Endothelial cell of umbilical vein (primary cell): ENCODE measurements around the gene UROC1. TPM values are rescaled to one million over a fixed set of nuclear protein-coding genes. Genes with fewer than 3 reads are reported as not detected.

Source experiments
- BruUV-seq: library from RNA; stranded (reverse); fragments of 400-500 nt; replicated peaks from 2 replicates; lab custom pipeline; 2021; lab: Mats Ljungman, UMichigan
- CTCF ChIA-PET: fragments of 300-600, 350-600 bp; sonication (Branson Sonifier 250); formaldehyde crosslinking; loops from one replicate; lab custom pipeline; 2021; ENCODE audit warnings: antibody characterized with exemption, inconsistent platforms; lab: Charles Lee
- POLR2A ChIA-PET: fragments of 300-600, 350-600 bp; sonication (Branson Sonifier 250); formaldehyde crosslinking; loops from one replicate; lab custom pipeline; 2021; ENCODE audit warnings: antibody characterized with exemption, inconsistent platforms; lab: Charles Lee
- DNase-seq: peaks from one replicate; pipeline ENCODE4 v3.0.0-alpha.2; 2011; ENCODE audit warnings: low read depth, low spot score
- FAIRE-seq: peaks from 2 replicates; lab custom pipeline; 2011; peaks lifted over from hg19 to GRCh38; lab: Jason Lieb, UNC
- H2AFZ ChIP-seq: 2 replicates; pipeline ENCODE4 v1.6.0; 2012; ENCODE audit warnings: low read depth, low read length, control low read depth, inconsistent platforms
- H3K27ac ChIP-seq: 2 replicates; pipeline ENCODE4 v1.5.1; 2011; ENCODE audit warnings: low read depth, mild to moderate bottlenecking, control low read depth, low read length, moderate library complexity; ENCODE audit not compliant: insufficient read depth
- H3K27me3 ChIP-seq, 2 experiments: 2 replicates each; pipeline versions ENCODE4 v1.6.0 to v1.6.1; 2011; ENCODE audit warnings: low read length in 2 of 2, mixed read lengths in 1 of 2; ENCODE audit not compliant: control insufficient read depth in 2 of 2, insufficient read depth in 2 of 2
- H3K36me3 ChIP-seq, 2 experiments: 2 replicates in 1 of 2; 3 replicates in 1 of 2; pipeline ENCODE4 v1.5.1; 2011; ENCODE audit warnings: low read length in 2 of 2, mild to moderate bottlenecking in 1 of 2, moderate library complexity in 1 of 2; ENCODE audit not compliant: control insufficient read depth in 2 of 2, insufficient read depth in 2 of 2; ENCODE audit errors: extremely low read depth in 1 of 2
- H3K4me1 ChIP-seq: 3 replicates; pipeline ENCODE4 v1.5.1; 2011; ENCODE audit warnings: mild to moderate bottlenecking, low read length; ENCODE audit not compliant: control insufficient read depth, insufficient read depth; ENCODE audit errors: extremely low read depth
- H3K4me2 ChIP-seq: 2 replicates; pipeline ENCODE4 v1.6.1; 2011; ENCODE audit warnings: low read length, control low read depth, mixed read lengths; ENCODE audit not compliant: insufficient read depth
- H3K4me3 ChIP-seq, 3 experiments: fragments of 200-600 bp in 1 of 3; sonication (generic), shearing (Covaris generic) in 1 of 3; replicated peaks in 1 of 3; 2 replicates each; pipeline ENCODE4 v1.5.1; 2011 to 2016; ENCODE audit warnings: control low read depth in 3 of 3, low read length in 3 of 3, mild to moderate bottlenecking in 2 of 3, inconsistent platforms in 1 of 3, low read depth in 1 of 3, moderate library complexity in 1 of 3; ENCODE audit not compliant: insufficient read depth in 1 of 3
- H3K79me2 ChIP-seq: 2 replicates; pipeline ENCODE4 v1.6.0; 2012; ENCODE audit warnings: low read length, inconsistent platforms; ENCODE audit not compliant: control insufficient read depth, insufficient read depth
- H3K9ac ChIP-seq: replicated peaks from 2 replicates; pipeline ENCODE3; 2011; ENCODE audit warnings: low read length, control low read depth; ENCODE audit not compliant: insufficient read depth; ENCODE audit errors: extremely low read depth
- H3K9me1 ChIP-seq: replicated peaks from 3 replicates; pipeline ENCODE4 v1.6.0; 2011; ENCODE audit warnings: mild to moderate bottlenecking, low read length; ENCODE audit not compliant: control insufficient read depth, insufficient read depth; ENCODE audit errors: extremely low read depth
- H3K9me3 ChIP-seq: replicated peaks from 2 replicates; pipeline ENCODE4 v1.5.1; 2012; ENCODE audit warnings: low read length, inconsistent platforms; ENCODE audit not compliant: control insufficient read depth, insufficient read depth
- H4K20me1 ChIP-seq: replicated peaks from 2 replicates; pipeline ENCODE3; 2011; ENCODE audit warnings: mild to moderate bottlenecking, low read length; ENCODE audit not compliant: control insufficient read depth, insufficient read depth; ENCODE audit errors: extremely low read depth
- CTCF ChIP-seq, 2 donors: IDR thresholded peaks; 1 replicate in 1 of 2; 2 replicates in 1 of 2; pipeline ENCODE4 v1.5.1; 2011; ENCODE audit warnings: low read length in 2 of 2, mild to moderate bottlenecking in 2 of 2, moderate library complexity in 2 of 2, control low read depth in 1 of 2, inconsistent platforms in 1 of 2, low read depth in 1 of 2; ENCODE audit not compliant: insufficient read depth in 1 of 2; ENCODE audit errors: extremely low read depth in 1 of 2
- EZH2 ChIP-seq: IDR thresholded peaks from 2 replicates; pipeline ENCODE4 v1.6.1; 2012; ENCODE audit warnings: borderline replicate concordance, low read depth, mild to moderate bottlenecking, moderate library complexity, low read length, inconsistent platforms; ENCODE audit not compliant: severe bottlenecking
- FOS ChIP-seq: IDR thresholded peaks from 2 replicates; pipeline ENCODE4 v1.6.1; 2011; ENCODE audit warnings: mild to moderate bottlenecking, low read length, moderate library complexity, borderline replicate concordance; ENCODE audit not compliant: insufficient read depth
- GATA2 ChIP-seq: IDR thresholded peaks from 2 replicates; pipeline ENCODE4 v1.7.0; 2011; ENCODE audit warnings: low read depth, mild to moderate bottlenecking, moderate library complexity, mixed read lengths, low read length; ENCODE audit not compliant: insufficient read length, insufficient read depth
- JUN ChIP-seq: IDR thresholded peaks from 2 replicates; pipeline ENCODE4 v1.6.1; 2011; ENCODE audit warnings: borderline replicate concordance, low read depth; ENCODE audit not compliant: insufficient read length, insufficient read depth
- MAX ChIP-seq: IDR thresholded peaks from 2 replicates; pipeline ENCODE4 v1.6.1; 2011; ENCODE audit not compliant: insufficient read depth, insufficient read length
- MYC ChIP-seq: IDR thresholded peaks from one replicate; pipeline ENCODE4 v1.6.1; 2011; ENCODE audit warnings: mild to moderate bottlenecking, low read depth, low read length
- POLR2A ChIP-seq: IDR thresholded peaks from 2 replicates; pipeline ENCODE4 v1.6.1; 2012; ENCODE audit warnings: low read depth, mild to moderate bottlenecking, control low read depth, low read length
- POLR2AphosphoS5 ChIP-seq: IDR thresholded peaks from 2 replicates; pipeline ENCODE4 v1.6.1; 2012; ENCODE audit warnings: low read depth, mild to moderate bottlenecking, control low read depth, low read length, moderate library complexity; ENCODE audit not compliant: insufficient read depth
- dilution Hi-C: fragments of 300-500 bp; cut with MboI; formaldehyde crosslinking; loops from one replicate; pipeline ENCODE4 v1.15.0; 2019; ENCODE audit warnings: low sequenced_read_pairs; ENCODE audit not compliant: extremely low pct_ligation_motif_present
- intact Hi-C: fragments of 100-400 bp; cut with micrococcal nuclease; formaldehyde crosslinking; loops from one replicate; pipeline ENCODE4 v1.10.0; 2022
- polyA plus RNA-seq, 4 experiments: library from polyadenylated mRNA; depleted of rRNA in 3 of 4; stranded (reverse) in 3 of 4; unstranded in 1 of 4; fragments of >200 nt; gene quantifications; 2 replicates each; pipeline versions ENCODE4 v1.2.1 to v1.2.3, GENCODE V29; 2011 to 2012; ENCODE audit warnings: missing spikeins in 1 of 4
- total RNA-seq: library from RNA; stranded (reverse); gene quantifications from 2 replicates; pipeline ENCODE4 v1.2.3, GENCODE V29; 2021

Gene UROC1
- total and polyA plus RNA-seq, 2 donors (not counting 3 experiments of a cell fraction or from before 2014, with no cell fraction given) = not detected

- POLR2A ChIA-PET = no interaction called here
- intact Hi-C loops (loop anchor here (10.0 kb wide), 1 partner anchor 478 kb away; no protein-coding TSS in a partner anchor), dilution Hi-C loops (no loop called here)
- H3K4me3 ChIP-seq = no peak overlapping the region
- no peak for TF ChIP-seq JUN
- TF ChIP-seq EZH2 = no peak
- TF ChIP-seq MYC = no peak
- TF ChIP-seq CTCF (IDR thresholded peaks at IDR 0.05; ENCODE audit: extremely low read depth in 1 of 2, insufficient read depth in 1 of 2, low read depth in 1 of 2, low read length in 2 of 2) = no peak
- no peak for TF ChIP-seq FOS
- no peak for TF ChIP-seq GATA2
- no peak for TF ChIP-seq MAX
- TF ChIP-seq POLR2AphosphoS5 = no peak
- TF ChIP-seq POLR2A = no peak
- peaks cover 13 to 17% of the 10 kb centered on the region in 2 experiments for H3K27me3 ChIP-seq
- CTCF ChIA-PET = interaction anchor here (0.9 to 1.2 kb wide), 4 partner anchors 11 to 1021 kb away, joined by 3 to 5 read pairs (median 4); no protein-coding TSS in a partner anchor
- H3K9me3 ChIP-seq = no peaks in the 10 kb centered on the region
- H3K4me1 ChIP-seq = no peaks in the 10 kb centered on the region
- no peaks in the 10 kb centered on the region for H3K9me1 ChIP-seq
- no peak overlapping the region for H3K9ac ChIP-seq
- no peaks in the 10 kb centered on the region for H3K36me3 ChIP-seq
- H3K4me2 ChIP-seq = no peak overlapping the region
- H3K27ac ChIP-seq = no peak overlapping the region
- no peaks in the 10 kb centered on the region for H3K79me2 ChIP-seq
- no peaks in the 10 kb centered on the region for H4K20me1 ChIP-seq
- no peak overlapping the region for H2AFZ ChIP-seq
- FAIRE-seq = no peak
- DNase-seq = no peak
- no TSS peak for BruUV-seq
These were observed 9.4 kb upstream of the UROC1 start for GRCh38 chr3:126527006-126527405.
